KMS-11 (cell line): Measurements from ENCODE around the gene PTP4A2.
"Not testable (repeated sequence)": the region's sequence is repeated elsewhere in the genome, so short reads cannot be mapped to it uniquely, and the experiment has no call there.

Experiments
- H2AFZ ChIP-seq: fragments of 200-600 bp; sonication (generic); 2 replicates; pipeline ENCODE4 v1.6.1; 2016; ENCODE audit warnings: antibody characterized with exemption, mixed run types, low read depth
- H3K27ac ChIP-seq: fragments of 200-600 bp; sonication (generic); 2 replicates; pipeline ENCODE4 v1.6.1; 2016; ENCODE audit warnings: mild to moderate bottlenecking, mixed run types
- H3K27me3 ChIP-seq: fragments of 200-600 bp; sonication (generic); 2 replicates; pipeline ENCODE4 v1.6.1; 2017; ENCODE audit warnings: mild to moderate bottlenecking, low read depth, mixed run types, moderate library complexity; ENCODE audit not compliant: insufficient read depth
- H3K36me3 ChIP-seq: fragments of 200-600 bp; sonication (generic); 2 replicates; pipeline ENCODE4 v1.6.1; 2017; ENCODE audit warnings: mild to moderate bottlenecking, mixed run types; ENCODE audit not compliant: insufficient read depth
- H3K4me1 ChIP-seq: fragments of 200-600 bp; sonication (generic); 2 replicates; pipeline ENCODE4 v1.6.1; 2016; ENCODE audit warnings: mild to moderate bottlenecking, low read depth, mixed run types; ENCODE audit not compliant: poor library complexity, severe bottlenecking
- H3K4me2 ChIP-seq: fragments of 200-600 bp; sonication (generic); 2 replicates; pipeline ENCODE4 v1.7.0; 2016; ENCODE audit warnings: mild to moderate bottlenecking, mixed run types
- H3K4me3 ChIP-seq: fragments of 200-600 bp; sonication (generic); IDR thresholded peaks from 2 replicates; pipeline ENCODE4 v1.6.1; 2017; ENCODE audit warnings: low read depth, low read length, mixed read lengths; ENCODE audit not compliant: insufficient read depth
- H3K79me2 ChIP-seq: fragments of 200-600 bp; sonication (generic); 2 replicates; pipeline ENCODE4 v1.6.1; 2016; ENCODE audit warnings: low read depth, mixed run types; ENCODE audit not compliant: insufficient read depth
- H3K9ac ChIP-seq: fragments of 200-600 bp; sonication (generic); 2 replicates; pipeline ENCODE4 v1.6.1; 2016; ENCODE audit warnings: mild to moderate bottlenecking, mixed run types
- H4K20me1 ChIP-seq: fragments of 200-600 bp; sonication (generic); 2 replicates; pipeline ENCODE4 v1.6.1; 2016; ENCODE audit warnings: mild to moderate bottlenecking, mixed run types; ENCODE audit not compliant: insufficient read depth
- TF ChIP-seq, protein P1 (sequence below): fragments of 200-600 bp; sonication (generic); conservative IDR thresholded peaks from 2 replicates; pipeline ENCODE4 v1.6.1; 2017; ENCODE audit warnings: low read depth, mild to moderate bottlenecking, antibody characterized with exemption, low read length, moderate library complexity, mixed read lengths

PTP4A2 gene

DNA sequence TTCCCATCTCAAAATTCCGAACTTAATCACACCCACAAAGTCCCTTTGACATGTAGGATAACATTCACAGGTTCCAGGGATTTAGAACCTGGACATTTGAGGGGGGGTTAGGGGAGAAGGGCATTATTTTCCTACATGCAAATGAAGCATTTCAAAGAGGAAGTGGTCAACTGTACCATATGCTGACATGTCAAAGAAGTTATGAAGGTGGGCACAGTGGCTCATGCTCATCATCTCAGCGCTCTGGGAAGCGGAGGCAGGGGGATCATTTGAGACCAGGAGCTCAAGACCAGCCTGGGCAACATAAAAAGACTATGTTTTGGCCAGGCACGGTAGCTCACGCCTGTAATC is 35.7 kb downstream of the PTP4A2 start:
- H2AFZ ChIP-seq = no peak overlapping the region
- H3K79me2 ChIP-seq = no peaks in the 10 kb centered on the region
- H3K27me3 ChIP-seq = no peaks in the 10 kb centered on the region
- peaks cover 23% of the 10 kb centered on the region for H3K4me1 ChIP-seq
- H3K9ac ChIP-seq = no peak overlapping the region
- H3K27ac ChIP-seq = no peak overlapping the region
- 0 out of 2 replicates have a peak, but pooled peaks cover 1% of the 10 kb centered on the region for H3K36me3 ChIP-seq
- H4K20me1 ChIP-seq = 0 out of 2 replicates have a peak, but pooled peaks cover 4% of the 10 kb centered on the region
- H3K4me2 ChIP-seq = no peak overlapping the region
- no peak overlapping the region for H3K4me3 ChIP-seq
- TF ChIP-seq, protein P1, sequence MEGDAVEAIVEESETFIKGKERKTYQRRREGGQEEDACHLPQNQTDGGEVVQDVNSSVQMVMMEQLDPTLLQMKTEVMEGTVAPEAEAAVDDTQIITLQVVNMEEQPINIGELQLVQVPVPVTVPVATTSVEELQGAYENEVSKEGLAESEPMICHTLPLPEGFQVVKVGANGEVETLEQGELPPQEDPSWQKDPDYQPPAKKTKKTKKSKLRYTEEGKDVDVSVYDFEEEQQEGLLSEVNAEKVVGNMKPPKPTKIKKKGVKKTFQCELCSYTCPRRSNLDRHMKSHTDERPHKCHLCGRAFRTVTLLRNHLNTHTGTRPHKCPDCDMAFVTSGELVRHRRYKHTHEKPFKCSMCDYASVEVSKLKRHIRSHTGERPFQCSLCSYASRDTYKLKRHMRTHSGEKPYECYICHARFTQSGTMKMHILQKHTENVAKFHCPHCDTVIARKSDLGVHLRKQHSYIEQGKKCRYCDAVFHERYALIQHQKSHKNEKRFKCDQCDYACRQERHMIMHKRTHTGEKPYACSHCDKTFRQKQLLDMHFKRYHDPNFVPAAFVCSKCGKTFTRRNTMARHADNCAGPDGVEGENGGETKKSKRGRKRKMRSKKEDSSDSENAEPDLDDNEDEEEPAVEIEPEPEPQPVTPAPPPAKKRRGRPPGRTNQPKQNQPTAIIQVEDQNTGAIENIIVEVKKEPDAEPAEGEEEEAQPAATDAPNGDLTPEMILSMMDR = no peak

DNA sequence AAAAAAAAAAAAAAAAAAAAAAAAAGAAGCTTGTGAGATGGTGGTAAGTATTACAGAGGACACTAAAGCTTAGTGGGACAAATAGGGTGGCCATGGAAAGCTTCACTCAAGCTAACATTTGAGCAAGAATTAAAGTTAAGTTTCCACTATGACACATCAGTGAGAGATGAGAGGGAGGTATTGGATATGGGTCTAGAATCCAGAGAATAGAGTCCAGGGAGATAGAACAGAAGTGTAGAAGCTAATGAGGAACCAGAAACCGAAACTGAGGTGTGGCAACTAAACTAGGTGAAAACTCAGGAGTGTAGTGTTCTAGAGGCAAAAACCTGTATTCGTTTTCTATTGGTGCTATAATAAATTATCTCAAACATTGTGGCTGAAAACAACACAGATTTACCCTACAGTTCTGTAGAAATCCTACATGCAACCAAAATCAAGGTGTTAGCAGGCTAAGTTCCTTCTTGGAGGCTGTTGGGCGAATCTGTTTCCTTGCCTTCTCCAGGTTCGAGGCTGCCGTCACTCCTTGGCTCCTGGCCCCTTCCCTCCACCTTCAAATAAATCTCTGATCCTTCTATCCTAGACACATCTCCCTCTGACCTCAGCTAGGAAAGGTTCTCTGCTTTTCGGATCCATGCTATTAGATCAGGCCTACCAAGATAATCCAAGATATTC is 36.2 kb downstream of the PTP4A2 start:
- no peak overlapping the region for H3K4me3 ChIP-seq
- H4K20me1 ChIP-seq = 0 out of 2 replicates have a peak, but pooled peaks cover 4% of the 10 kb centered on the region
- no peak overlapping the region for H2AFZ ChIP-seq
- H3K36me3 ChIP-seq = no peaks in the 10 kb centered on the region
- H3K4me1 ChIP-seq = peaks cover 23% of the 10 kb centered on the region
- H3K27ac ChIP-seq = no peak overlapping the region
- H3K9ac ChIP-seq = no peak overlapping the region
- no peak overlapping the region for H3K4me2 ChIP-seq
- H3K27me3 ChIP-seq = no peaks in the 10 kb centered on the region
- TF ChIP-seq, protein P1 = no peak
- H3K79me2 ChIP-seq = no peaks in the 10 kb centered on the region

DNA sequence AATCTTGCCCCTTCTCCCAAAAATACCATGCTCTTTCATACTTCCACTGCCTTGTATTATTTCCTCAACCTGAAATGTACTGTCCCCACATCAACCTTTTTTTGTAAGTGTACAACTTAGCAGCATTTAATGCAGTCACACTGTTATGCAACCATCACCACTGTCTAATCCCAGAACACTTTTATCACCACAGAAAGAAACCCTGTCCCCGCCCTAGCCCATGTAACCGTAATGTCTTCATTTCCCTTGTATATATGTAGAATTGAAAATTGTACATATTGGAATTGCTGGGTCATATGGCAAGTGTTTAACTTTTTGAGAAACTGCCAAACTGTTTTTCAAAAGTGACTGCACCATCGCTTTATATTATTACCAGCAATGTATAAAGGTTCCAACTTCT is 37.4 kb downstream of the PTP4A2 start:
- Histone ChIP-seq H3K4me1 (peaks cover 16% of the 10 kb centered on the region), H3K79me2 (no peaks in the 10 kb centered on the region), H2AFZ (no peak overlapping the region), H3K4me3 (no peak overlapping the region), H3K9ac (no peak overlapping the region), H3K36me3 (no peaks in the 10 kb centered on the region), H4K20me1 (0 out of 2 replicates have a peak, but pooled peaks cover 4% of the 10 kb centered on the region), H3K27ac (no peak overlapping the region), H3K4me2 (no peak overlapping the region), H3K27me3 (no peaks in the 10 kb centered on the region)
- TF ChIP-seq, protein P1 = no peak

DNA sequence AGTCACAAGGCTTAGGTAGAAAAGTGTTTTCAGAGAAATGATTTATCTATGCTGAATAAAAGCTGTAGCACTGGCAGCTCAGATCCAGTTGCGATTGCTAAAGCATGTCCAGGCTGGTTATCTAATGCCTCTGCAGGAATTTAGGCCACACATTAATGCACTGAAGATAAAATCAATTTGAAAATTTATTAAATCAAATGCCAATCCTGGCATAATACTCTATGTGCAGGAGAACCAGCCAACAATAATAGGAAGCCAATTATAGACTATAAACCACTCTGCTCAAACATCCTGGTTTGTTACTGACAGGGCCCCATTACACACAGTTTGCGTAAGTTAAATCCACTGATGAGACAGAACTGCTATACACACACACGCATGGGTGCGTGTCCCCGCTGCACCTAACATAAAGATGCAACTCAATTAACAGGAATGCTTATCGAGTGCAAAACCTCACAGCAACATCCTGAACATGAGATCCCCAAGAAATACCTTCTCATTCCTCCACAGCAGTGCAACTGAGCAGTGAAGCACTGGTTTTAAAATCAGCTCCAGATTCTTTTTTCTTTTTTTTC is 40.6 kb downstream of the PTP4A2 start:
- peaks cover 3% of the 10 kb centered on the region for H3K4me1 ChIP-seq
- no peak overlapping the region for H3K4me3 ChIP-seq
- TF ChIP-seq, protein P1 = no peak
- H3K36me3 ChIP-seq = no peaks in the 10 kb centered on the region
- H2AFZ ChIP-seq = no peak overlapping the region
- H3K4me2 ChIP-seq = no peak overlapping the region
- no peaks in the 10 kb centered on the region for H3K79me2 ChIP-seq
- no peak overlapping the region for H3K9ac ChIP-seq
- no peaks in the 10 kb centered on the region for H3K27me3 ChIP-seq
- no peak overlapping the region for H3K27ac ChIP-seq
- no peaks in the 10 kb centered on the region for H4K20me1 ChIP-seq

DNA sequence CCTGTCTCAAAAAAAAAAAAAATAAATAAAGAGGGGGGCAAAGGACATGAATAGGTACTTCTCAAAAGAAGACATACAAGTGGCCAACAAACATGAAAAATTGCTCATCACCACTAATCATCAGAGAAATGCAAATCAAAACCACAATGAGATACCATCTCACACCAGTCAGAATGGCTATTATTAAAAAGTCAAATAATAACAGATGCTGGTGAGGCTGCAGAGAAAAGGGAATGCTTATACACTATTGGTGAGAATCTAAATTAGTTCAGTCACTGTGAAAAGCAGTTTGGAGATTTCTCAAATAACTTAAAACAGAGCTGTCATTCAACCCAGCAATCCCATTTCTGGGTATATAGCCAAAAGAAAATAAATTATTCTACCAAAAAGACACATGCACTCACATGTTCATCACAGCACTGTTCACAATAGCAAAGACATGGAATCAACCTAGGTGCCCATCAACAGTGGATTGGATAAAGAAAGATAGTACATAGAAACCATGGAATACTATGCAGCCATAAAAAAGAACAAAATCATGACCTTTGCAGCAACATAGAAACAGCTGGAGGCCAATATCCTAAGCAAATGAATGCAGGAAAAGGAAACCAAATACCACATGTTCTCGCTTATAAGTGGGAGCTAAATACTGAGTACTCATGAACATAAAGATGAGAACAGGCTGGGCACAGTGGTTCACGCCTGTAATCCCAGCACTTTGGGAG is 42.5 kb downstream of the PTP4A2 start:
- not testable (repeated sequence) for H3K36me3 ChIP-seq, H2AFZ ChIP-seq, H3K9ac ChIP-seq, H3K79me2 ChIP-seq, H4K20me1 ChIP-seq, H3K4me2 ChIP-seq, H3K27ac ChIP-seq, H3K27me3 ChIP-seq, H3K4me1 ChIP-seq, H3K4me3 ChIP-seq
